HG03457 (cell line): ENCODE measurements around the gene DCAF6.

ENCODE experiments used
- ATAC-seq: cut with Tn5 transposase; IDR thresholded peaks from one replicate; pipeline ENCODE4 v1.9.1; 2021; ENCODE audit warnings: moderate number of reproducible peaks; ENCODE audit not compliant: unreplicated experiment

Gene DCAF6

GRCh38 chr1:168082008-168082876 lies 145.8 kb downstream of the DCAF6 start:
- peak; percentile 70 for ATAC-seq

- no peak for ATAC-seq
These were observed 147.2 kb downstream of the DCAF6 start for GRCh38 chr1:168083456-168084325.

GRCh38 chr1:168084396-168085231 lies 148.1 kb downstream of the DCAF6 start:
- ATAC-seq: no peak

GRCh38 chr1:168085401-168085872 lies 149.0 kb downstream of the DCAF6 start:
- ATAC-seq: no peak

GRCh38 chr1:168086438-168086837 lies 150.0 kb downstream of the DCAF6 start:
- ATAC-seq: no peak

GRCh38 chr1:168087696-168088095 lies 151.2 kb downstream of the DCAF6 start:
- ATAC-seq: no peak

GRCh38 chr1:168088511-168089325 lies 152.2 kb downstream of the DCAF6 start:
- ATAC-seq: no peak

- no peak for ATAC-seq
These were observed 153.0 kb downstream of the DCAF6 start for GRCh38 chr1:168089326-168089978.

GRCh38 chr1:168089979-168090337 lies 153.5 kb downstream of the DCAF6 start:
- no peak for ATAC-seq

GRCh38 chr1:168090395-168090794 lies 153.9 kb downstream of the DCAF6 start:
- no peak for ATAC-seq

GRCh38 chr1:168091063-168091462 lies 154.6 kb downstream of the DCAF6 start:
- ATAC-seq: no peak

- no peak for ATAC-seq
These were observed 155.5 kb downstream of the DCAF6 start for GRCh38 chr1:168091720-168092550.

- no peak for ATAC-seq
These were observed 156.3 kb downstream of the DCAF6 start for GRCh38 chr1:168092566-168093355.

- no peak for ATAC-seq
These were observed 157.1 kb downstream of the DCAF6 start for GRCh38 chr1:168093616-168094015.

- no peak for ATAC-seq
These were observed 159.0 kb downstream of the DCAF6 start for GRCh38 chr1:168095476-168095875.

GRCh38 chr1:168096296-168097165 lies 160.0 kb downstream of the DCAF6 start:
- no peak for ATAC-seq
